SIG-M5 (cell line): ENCODE results near the gene NFXL1.
"Not testable (repeated sequence)": the region's sequence is repeated elsewhere in the genome, so short reads cannot be mapped to it uniquely, and the experiment has no call there.

Experiments
- DNase-seq: peaks from one replicate; lab custom pipeline; 2025; lab: John Stamatoyannopoulos, UW

NFXL1 gene

DNA sequence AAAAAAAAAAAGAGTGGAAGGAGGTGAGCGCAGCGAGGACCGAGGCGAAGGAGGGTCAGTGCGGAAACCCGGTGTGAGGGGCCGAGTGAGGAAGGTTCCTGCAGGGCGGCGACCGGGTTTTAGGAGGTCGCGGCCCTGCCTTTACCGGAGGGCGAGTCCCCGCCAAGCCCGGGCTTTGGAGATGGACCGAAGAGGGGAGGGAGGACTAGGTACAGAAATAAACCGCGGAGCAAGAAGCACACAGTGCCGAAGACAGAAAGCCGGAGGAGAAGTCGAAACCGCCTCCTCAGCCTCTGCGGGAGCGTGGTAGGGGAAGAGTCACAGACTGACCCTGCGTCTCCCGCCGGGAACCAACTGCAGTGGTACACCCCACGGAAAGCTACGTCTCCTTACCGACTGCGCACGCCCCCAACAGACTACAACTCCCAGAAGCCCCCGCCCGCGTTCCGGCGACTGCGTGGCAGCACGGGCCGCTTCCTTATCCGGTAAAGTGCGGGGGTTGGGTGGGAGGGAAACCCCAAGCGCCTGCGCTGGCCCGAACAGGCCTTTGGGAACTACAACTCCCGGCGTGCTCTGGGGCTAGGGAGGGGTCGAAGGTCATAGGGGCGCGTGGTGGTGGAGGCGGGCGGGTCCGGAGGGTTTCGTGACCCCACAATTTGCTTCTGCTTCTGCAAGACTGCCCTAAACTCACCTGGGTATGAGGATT lies at the start of gene NFXL1:
TSS of gene NFXL1 (minus strand) at position 364 of the 706 bp plus-strand sequence. CDS start 380 bp downstream, outside the sequence.
- peak; percentile 55 for DNase-seq

DNA sequence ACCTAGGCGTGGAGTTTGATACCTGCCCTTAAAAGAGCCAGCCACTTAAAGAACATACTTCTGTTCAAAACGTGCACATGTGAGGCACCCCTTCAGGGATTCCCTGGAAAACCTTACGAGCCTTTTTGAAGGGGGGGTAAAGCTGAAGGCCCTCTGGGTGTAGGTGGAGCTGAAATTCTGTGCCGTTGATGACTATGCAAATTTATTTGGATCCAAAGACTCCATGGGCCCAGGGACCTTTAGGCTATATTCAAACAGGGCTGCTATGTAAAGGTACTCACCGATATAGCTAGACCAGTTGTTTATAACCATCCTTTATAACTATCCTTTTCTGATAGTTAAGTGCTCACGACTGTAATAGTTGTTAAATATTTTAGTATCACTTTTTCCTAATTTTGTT lies 40.3 kb upstream of the NFXL1 start:
- no peak for DNase-seq

DNA sequence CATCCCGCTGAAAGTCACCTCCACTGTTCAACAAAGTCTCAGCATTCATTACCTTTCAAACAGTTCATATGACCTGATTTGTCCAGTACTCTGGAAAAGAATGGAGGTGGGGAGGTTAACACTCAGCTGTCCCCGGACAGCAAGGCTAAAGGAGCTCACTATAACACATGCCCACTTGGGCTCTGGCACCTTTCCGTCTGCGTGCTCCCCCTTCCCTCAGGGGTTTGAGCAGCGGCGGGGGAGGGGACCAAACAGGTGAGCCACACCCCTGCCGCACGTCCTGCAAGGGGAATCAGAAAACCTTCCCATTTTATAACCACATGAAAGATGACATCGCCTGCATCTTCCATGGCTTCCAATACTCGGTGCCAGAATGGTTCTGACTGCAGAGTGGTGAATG lies 39.9 kb upstream of the NFXL1 start:
- DNase-seq: no peak

DNA sequence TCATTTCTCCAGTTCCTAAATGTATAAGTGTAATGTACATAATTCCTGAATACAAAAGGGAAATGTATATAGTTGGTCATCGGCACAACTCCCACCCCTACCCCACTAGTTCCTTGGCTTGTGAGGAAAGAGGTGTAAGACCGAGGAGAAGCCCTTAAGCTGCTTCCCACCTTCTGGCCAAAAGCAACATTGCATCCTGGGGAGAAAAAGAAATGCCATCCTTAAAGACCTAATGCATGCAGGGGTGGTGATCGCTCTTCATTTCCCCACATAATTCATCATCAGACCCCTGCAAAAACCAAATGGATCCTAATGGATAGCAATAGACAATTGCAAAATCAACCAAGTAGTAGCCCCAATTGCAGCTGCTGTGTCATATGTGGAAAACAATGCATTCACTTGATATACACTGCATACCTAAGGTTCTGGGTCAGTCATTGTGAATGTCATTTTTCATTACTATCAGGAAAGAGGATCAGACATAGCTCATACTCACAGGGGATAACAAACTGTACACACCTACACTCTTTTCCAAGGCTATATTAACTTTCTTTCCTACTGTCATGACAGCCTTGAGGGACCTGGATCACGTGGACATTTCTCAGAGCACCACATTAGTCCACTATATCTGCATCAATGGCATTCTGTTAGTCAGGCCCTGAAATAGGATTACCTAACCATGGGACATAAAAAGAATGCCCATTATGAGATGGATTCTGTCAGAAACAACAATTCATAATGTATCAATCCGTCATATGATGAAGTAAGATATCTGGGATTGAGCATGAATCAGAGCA lies 31.7 kb upstream of the NFXL1 start:
- no peak for DNase-seq

DNA sequence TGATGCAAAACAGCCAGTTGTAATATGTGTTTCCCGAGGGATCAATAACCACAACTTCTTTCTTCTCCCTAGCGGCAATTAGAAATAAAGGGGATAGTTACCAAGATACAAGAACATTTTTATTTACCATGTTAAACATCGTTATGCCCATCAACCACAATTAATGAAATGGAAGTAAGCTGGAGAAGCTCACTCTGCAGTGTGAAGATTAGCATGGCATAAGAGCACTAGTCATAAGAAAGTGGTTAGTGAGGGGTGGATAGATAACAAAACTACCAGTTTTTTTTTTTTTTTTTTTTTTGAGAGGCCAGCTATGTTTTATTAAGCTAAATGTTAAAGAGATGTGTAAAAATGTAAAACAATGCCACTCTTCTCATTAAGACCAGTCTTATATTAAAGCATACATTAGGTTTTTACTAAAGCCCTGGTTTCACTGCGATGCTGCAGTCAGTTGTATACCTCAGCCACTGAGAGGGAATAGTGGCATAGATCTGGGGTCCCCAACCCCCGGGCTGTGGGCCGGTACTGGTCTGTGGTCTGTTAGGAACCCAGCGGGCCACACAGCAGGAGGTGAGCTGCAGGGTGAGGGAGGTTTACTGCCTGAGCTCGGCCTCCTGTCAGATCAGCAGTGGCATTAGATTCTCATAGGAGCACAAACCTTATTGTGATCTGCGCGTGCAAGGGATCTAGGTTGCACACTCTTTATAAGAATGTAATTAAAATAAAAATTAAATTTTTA lies 27.9 kb upstream of the NFXL1 start:
- no peak for DNase-seq

DNA sequence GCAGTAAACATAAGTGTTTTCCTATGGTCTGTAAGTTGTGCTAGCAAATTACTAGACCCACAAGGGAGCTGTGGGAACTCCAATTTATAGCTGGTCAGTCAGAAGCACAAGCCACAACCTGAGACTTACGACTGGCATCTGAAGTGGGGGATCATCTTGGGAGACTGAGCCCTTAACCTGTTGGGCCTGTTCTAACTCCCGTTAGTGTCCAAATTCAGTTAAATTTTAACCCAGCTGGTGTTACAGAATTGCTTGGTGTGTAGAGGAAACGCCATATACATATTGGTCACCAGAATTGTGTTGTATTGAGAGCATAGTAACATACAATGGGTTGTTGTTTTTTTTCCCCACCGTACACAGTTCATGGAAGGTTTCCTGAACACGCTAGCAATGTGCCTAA lies 25.1 kb upstream of the NFXL1 start:
- no peak for DNase-seq

DNA sequence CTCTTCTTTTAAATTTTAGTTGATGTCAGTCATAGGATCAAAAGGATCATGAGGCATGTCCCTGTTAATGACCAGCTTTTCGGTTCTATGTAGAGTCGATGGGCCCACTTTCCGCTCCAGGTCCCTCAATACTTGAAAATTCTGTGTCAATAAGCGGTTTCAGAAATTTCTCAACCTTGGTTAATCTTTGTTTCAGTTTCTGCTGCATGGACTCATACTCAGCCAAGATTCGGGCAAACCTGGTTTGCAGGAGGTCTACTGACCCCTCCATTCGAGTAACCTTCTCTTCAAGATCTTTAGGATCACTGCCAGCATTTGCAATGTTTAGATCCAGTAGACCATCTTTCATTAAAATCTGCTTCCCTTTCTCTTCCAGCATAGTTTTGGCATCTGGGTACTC lies 22.0 kb upstream of the NFXL1 start:
- no peak for DNase-seq

DNA sequence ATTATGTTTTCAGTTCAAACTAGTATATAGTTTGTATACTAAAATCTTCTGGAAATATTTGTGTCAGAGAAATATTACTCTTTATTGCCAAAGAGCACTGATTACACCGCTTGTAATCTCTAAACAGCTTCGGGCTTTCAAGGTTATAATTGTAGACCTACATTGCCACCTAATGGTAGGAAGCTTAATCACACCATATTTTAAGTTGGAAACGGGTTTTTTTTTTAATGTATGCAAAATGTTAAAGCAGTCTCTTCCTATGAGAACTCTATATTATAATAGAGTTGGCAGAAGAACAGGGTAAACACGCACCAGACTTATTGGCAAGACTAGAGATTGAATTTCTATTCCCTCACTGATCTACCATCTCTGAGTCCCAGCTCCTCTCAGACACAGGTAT lies 19.5 kb upstream of the NFXL1 start:
- no peak for DNase-seq

DNA sequence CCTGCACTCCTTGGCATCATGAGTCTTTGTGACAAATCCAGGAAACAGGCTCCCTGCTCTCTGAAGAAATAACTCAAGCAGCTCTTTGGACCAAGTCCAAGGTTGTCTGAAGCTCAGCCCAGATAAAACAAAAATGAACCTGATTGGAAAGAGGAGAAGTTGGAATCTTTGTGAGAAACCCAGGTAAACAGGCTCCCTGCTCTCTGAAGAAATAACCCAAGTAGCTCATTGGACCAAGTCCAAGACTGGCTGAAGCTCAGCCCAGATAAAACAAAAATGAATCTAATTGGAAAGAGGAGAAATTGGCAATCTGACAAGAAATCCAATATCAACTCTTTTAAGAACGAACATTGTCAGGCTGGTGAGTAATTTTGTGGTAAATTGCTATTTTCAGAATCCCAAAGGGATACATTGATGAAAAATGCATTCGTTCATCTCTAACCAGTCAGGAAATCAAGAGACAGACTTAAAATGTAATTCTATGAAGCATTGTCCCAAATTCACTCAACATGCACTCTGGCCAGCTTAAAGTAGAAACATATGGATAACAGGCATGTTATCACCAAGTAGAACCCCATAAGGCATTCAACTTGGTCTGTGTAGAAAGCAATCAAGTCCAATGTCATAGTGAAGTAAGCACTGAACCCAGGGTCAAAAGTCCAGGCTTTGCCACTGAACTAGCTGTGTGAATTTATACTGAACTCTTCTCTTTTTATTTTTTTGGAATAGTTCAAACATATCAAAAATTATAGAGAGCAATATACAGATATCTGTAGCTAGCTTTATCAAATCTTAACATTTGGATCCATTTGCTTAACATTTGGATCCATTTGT lies 16.8 kb upstream of the NFXL1 start:
- no peak for DNase-seq

DNA sequence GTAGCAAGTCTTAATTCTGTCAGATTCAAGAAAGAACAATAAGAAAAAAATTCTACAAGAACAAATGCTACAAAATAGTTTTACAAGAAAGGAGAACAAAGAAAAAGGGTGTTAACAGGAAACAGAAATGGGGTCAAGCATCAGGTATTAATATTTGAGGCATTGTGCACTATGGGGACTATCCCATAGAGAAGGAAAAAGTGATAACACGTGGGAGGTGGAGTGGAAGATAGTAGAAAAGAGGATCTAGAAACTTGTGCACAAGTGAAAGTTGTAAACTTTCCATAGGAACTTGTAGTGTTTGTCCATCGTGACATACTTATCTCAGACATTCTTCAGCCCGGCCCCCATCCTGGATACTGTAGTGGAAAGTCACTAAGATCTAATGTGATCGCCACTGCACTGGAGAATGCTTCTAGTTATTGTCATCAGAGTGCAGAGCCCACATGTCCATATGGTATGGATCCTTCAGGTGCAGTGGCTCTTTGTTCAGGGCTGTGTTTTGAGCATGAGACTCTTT lies 15.4 kb upstream of the NFXL1 start:
- no peak for DNase-seq

DNA sequence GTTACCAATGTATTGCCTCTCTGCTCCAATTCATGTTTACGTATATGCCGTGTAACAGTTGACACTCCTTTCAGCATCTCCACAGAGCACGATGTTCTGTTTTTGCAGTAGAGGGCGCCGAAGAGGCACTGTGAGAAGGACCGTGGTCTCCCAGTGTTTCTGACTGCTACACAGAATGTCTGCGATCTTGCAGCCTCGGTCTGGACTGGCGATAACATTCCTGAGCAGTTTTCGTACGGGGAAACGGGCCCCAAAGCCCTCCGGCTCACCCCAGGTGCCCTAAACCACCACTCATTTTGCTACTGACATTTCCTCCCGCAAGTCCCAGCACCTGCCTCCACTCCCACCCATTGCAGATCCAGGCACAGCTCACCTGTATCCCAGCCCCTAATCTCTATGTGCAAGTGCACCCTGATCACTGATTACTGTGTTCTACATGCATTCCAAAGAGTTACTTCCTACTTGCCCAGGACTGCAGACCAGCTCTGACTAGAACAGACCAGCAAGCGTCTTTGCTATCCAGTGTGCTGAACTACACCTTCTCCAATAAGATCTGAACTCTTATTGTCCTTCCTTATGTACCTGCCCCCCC lies 12.4 kb upstream of the NFXL1 start:
- DNase-seq: no peak

DNA sequence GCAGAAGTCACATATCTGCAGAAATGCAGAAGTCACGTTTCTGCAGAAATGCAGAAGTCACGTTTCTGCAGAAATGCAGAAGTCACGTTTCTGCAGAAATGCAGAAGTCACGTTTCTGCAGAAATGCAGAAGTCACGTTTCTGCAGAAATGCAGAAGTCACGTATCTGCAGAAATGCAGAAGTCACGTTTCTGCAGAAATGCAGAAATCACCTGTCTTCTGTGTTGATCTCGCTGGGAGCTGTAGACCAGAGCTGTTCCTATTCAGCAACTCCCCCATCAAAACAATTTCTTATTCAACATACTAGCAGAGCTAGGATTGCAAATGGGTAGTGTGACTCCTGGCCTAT lies 8.9 kb upstream of the NFXL1 start:
- DNase-seq: not testable (repeated sequence)

DNA sequence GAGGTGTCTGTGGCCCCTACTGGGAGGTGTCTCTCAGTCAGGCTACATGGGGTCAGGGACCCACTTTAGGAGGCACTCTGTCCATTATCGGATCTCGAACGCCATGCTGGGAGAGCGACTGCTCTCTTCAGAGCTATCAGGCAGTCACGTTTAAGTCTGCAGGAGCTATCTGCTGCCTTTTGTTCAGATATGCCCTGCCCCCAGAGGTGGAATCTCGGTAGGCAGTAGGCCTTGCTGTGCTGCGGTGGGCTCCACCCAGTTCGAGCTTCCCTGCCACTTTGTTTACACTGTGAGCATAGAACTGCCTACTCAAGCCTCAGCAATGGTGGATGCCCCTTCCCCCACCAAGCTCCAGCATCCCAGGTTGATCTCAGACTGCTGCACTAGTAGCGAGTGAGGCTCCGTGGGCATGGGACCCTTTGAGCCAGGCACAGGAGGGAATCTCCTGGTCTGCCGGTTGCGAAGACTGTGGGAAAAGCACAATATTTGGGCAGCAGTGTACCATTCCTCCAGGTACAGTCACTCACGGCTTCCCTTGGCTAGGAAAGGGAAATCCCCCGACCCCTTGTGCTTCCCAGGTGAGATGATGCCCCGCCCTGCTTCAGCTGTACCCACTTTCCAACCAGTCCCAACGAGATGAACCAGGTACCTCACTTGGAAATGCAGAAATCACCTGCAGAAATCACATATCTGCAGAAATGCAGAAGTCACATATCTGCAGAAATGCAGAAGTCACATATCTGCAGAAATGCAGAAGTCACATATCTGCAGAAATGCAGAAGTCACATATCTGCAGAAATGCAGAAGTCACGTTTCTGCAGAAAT lies 8.3 kb upstream of the NFXL1 start:
- DNase-seq: not testable (repeated sequence)

DNA sequence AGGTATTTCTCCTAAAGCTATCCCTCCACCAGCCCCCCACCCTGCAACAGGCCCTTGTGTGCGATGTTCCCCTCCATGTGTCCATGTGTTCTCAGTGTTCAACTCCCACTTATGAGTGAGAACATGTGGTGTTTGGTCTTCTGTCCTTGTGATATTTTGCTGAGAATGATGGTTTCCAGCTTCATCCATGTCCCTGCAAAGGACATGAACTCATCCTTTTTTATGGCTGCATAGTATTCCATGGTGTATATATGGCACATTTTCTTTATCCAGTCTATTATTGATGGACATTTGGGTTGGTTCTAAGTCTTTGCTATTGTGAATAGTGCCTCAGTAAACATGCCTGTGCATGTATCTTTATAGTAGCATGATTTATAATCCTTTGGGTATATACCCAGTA lies 2.8 kb upstream of the NFXL1 start:
- not testable (repeated sequence) for DNase-seq

DNA sequence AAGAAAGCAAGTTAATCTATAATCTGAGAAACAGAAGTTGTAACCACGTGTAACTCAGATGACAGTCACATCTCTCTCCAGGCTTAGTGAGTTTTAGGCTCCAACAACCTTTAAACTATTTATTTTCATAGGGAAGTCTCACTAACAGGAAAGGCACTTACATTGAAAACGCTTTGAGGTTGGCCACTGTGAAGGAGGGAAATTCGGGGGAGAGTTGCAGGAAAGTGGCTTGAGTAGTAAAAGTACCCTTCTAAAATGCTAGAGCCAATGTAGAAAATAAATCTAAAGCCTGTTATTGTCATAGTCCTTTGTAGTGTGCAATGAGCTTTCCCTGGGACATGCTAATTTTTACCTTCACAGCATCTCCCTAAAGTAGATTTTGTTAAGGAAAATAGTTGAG lies 995 bp upstream of the NFXL1 start:
- no peak for DNase-seq

DNA sequence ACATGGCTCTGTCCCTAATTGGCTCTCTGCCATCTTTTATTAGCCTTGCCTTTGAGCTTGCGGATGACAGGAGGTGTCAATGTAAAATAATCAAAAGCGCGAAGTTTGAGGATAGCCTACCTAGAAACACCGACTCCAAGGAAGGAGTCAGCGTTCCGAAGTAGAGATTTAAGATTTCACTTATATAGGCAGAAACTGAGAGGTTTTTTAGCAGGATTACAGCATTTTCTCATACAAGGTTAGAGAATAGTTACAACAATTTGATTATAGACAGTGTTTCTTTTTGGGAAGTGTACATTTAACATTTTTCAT lies 499 bp upstream of the NFXL1 start:
- DNase-seq: no peak

DNA sequence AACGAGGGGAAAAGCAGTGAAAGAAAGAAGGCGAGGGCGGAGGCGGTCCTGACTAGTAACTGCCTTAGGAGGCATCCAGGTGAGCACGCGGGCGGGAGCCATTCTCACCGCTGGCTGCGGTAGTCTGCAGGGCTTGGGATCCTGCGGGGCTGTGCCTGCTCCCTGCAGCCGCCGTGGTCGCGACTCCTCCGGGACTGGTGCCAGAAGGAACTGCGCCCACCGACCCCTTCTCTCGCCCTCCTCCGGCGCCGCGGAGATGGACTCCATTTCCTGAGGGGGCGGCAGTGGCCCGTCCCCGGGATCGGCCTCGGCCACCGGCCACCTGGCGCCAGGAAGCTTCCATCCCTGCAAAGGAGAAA lies 543 bp downstream of the NFXL1 start:
- no peak for DNase-seq

DNA sequence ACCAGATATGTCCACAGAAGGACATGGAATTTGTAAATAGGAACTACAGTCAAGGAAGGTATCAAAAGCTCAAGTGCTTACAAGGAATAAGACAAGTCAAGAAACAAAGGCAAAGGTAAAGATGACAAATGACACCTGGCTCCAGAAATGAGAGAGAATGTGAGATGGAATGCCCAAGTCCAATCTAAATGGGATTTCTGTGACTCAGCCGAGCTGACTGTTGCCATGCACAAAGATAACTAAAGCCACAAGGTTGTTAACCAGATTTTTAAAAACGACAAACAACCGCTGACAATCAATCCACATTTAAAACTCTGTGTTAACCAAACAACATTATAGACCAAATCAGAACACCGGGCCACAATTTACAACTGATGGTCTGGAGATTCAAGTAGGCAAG lies 1.1 kb downstream of the NFXL1 start:
- DNase-seq: no peak

DNA sequence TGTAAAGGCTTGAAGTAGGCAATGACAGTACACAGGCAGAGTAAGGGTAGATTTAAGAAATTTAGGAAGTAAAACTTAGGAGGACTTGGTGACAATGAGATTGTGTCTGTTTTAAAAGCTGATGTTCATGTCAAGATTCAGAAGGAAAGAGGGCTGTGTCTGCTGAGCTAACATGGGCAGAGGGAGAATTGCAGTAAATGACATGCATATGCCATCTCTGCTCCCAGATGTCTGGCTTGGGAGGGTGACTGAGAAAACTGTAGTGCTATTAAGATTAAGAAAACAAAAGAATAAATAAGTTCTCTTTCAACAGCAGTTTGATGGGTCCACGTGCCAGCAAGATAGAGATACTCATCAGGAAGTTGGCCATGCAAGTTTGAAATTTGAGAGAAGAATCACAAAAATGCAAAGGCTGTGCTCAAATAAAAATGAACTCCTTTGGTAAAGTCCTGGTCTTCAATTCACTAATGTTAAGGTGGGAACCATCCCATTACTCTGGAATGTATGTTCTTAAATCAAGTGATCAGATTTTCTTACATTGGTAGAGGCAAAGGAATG lies 7.2 kb downstream of the NFXL1 start:
- no peak for DNase-seq

DNA sequence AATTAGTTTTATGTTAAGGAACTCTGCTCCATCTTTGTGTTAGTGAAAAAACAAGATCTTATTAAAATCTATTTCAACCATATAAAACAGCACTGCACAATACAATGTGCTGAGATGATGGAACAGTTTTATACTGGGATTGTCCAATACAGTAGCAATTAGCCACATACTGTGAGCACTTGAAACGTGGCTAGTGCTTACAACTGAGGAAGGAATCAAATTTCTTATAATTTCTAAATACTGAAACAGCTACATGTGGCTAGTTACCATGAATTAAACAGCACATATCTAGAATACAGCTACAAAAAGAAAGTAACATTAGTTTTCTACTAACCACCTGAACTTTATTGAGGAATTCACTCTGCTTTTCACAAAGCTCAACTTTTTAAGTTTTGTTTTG lies 14.7 kb downstream of the NFXL1 start:
- no peak for DNase-seq

DNA sequence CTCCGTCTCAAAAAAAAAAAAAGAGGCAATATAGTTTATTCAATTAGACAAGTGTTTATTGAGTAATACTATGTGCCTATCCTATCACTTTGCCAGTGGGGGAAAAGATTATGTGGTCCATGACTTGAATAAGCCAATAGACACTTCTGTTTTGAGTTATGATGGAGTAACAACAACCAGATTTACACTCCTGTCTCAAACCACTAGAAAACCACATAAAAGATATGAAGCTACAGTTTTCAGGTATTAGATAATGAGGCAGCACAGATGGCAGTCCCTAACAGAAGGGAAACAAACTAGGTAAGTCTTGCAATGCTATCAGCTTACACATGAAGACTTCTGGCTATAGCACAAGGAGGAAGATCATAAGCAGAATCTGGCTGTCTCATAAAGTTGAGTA lies 22.5 kb downstream of the NFXL1 start:
- DNase-seq: no peak
